Fibroblast of skin of left biceps (primary cell): ENCODE data around the gene OSBPL2.

Source experiments
- DNase-seq, 2 experiments: peaks; one replicate each; pipeline ENCODE4 v3.0.0-alpha.2; 2013; ENCODE audit warnings: low read depth in 2 of 2

OSBPL2 gene

GRCh38 chr20:62237801-62238568, at the start of gene OSBPL2:
Gene OSBPL2, plus strand, starts transcription at chr20:62238521. Its CDS starts 17,664 bp downstream, at chr20:62256185.
- peak; percentile 89 to 91 for DNase-seq

- no peak for DNase-seq
Observed at GRCh38 chr20:62190639-62191411, 47.5 kb upstream of the OSBPL2 start.

- no peak for DNase-seq
Observed at GRCh38 chr20:62191781-62192559, 46.4 kb upstream of the OSBPL2 start.

DNA sequence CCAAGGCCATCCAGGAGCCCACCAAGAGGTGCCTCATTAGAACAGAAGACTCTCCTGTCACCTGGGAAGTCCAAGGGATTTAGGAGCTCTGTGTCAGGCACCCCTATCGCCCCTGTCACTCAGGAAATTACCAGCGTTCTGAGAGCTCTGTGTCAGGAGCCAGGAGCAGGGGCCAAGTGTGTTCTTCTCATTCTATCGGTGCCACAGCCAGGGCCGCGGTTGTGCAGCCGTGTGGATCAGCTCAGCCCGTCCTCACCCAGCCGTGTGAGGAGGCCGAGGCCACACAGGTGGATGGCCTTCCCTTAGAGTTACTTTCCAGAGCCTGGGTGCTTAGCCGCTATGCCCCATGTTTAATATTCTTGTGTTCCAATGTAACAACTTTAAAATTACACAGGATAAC, 45.7 kb upstream of the OSBPL2 start:
- no peak for DNase-seq

DNA sequence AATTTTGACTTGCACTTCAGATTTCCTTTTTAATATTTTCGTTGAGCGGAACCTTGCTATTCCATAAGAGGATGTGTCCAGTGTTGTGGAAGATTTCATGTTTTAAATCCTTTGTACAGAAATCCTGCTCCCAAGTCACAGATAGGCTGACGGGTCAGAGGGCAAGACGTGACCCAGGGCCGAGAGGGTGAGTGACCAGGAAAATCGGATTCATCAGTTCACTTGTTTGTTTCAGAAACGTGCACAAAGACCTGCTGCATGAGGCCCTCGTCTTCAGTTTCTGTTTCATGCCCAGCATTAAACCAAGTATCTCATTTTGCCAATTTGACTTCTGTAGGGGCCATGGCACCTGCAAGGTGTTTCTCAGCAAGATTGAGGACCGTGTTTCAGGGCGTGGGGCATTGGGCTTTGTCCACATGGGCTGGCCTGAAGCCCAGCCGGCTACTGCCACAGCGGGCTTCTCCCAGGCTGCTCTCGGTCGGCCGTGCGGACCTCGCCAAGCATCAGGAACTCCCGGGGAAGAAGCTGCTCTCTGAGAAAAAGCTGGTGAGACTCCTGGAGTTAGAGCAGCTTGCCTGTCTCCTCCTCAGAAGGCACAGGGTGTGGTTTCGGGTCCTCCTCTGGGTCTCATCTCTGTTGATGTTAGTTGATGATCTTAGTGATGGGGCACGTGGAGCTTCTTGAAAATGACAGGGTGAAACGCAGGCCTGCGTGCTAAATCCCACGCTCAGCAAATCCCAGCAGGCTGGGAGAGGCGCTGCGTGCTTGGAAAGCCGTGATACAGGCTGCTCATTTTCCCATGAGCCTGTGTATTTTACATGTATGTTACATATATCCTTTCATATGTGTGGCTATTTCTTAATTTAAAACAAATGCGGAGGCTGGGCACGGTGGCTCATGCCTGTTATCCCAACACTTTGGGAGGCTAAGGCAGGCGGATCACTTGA, 45.0 kb upstream of the OSBPL2 start:
- DNase-seq = no peak

DNA sequence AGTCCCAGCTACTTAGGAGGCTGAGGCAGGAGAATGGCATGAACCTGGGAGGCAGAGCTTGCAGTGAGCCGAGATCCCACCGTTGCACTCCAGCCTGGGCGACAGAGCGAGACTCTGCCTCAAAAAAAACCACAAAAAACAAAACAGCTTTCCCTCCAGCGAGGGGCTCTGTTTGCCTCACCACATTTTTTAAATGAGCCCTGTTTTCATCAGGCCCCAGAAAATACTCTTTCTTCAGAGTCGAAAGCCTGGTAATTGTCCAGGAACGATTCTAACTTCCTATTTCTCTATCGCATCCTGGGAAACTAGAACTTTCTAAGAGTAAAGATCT, 43.3 kb upstream of the OSBPL2 start:
- DNase-seq = no peak

DNA sequence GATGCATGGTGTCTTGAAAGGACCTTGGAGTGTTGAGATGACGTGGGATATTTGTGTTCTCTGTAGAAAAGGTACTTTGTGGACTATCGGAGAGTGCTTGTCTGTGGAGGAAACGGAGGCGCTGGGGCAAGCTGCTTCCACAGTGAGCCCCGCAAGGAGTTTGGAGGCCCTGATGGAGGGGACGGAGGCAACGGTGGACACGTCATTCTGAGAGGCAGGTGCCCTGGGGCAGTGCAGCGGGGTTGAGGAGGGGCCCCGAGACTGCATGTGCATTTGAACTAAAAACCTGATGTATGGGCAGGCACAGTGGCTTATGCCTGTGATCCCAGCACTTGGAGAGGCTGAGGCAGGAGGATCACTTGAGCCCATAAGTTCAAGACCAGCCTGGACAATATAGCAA, 42.6 kb upstream of the OSBPL2 start:
- no peak for DNase-seq

- DNase-seq = no peak
Observed at GRCh38 chr20:62196286-62196685, 42.0 kb upstream of the OSBPL2 start.

GRCh38 chr20:62197311-62197710, 41.0 kb upstream of the OSBPL2 start:
- DNase-seq = no peak

DNA sequence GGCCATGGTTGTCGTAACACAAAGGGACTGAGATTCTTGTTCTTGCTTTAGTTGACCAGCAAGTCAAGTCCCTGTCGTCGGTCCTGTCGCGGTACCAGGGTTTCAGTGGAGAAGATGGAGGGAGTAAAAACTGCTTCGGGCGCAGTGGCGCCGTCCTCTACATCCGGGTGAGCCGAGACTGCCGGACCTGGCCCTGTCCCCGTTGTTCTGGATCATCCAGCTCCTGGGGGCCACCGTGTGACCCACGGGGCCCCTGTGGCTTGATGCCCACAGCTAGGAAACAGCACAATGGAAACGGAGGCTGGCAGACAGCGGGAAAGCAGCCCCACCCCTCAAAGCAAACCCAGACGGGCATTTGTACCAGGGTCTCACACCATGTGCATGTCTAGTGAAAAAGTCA, 40.5 kb upstream of the OSBPL2 start:
- DNase-seq = no peak

DNA sequence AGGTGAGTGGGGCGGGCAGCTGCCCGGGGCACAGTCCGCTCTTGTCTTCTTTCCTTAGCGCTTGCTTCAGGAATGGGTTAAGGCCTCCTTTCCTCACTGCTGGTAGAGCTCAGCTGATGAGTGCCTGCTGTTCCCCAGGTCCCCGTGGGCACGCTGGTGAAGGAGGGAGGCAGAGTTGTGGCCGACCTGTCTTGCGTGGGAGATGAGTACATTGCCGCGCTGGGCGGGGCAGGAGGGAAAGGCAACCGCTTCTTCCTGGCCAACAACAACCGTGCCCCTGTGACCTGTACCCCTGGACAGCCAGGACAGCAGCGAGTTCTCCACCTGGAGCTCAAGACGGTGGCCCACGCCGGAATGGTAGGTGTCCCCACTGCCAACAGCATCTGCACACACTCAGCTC, 39.8 kb upstream of the OSBPL2 start:
- no peak for DNase-seq

DNA sequence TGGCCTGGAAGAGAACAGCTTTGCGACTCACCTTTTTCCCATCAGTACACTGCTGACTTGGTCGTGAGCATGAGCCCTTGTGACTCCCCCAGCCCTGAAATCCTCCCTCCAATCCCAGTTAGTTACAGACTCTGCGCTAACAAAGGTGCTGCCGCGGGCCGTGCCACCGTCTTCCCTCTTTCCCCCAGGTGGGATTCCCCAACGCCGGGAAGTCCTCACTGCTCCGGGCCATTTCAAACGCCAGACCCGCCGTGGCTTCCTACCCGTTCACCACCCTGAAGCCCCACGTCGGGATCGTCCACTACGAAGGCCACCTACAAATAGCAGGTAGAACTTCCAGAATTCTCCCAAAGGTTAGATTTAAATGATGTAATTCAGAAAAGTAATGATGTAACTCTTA, 39.4 kb upstream of the OSBPL2 start:
- no peak for DNase-seq

DNA sequence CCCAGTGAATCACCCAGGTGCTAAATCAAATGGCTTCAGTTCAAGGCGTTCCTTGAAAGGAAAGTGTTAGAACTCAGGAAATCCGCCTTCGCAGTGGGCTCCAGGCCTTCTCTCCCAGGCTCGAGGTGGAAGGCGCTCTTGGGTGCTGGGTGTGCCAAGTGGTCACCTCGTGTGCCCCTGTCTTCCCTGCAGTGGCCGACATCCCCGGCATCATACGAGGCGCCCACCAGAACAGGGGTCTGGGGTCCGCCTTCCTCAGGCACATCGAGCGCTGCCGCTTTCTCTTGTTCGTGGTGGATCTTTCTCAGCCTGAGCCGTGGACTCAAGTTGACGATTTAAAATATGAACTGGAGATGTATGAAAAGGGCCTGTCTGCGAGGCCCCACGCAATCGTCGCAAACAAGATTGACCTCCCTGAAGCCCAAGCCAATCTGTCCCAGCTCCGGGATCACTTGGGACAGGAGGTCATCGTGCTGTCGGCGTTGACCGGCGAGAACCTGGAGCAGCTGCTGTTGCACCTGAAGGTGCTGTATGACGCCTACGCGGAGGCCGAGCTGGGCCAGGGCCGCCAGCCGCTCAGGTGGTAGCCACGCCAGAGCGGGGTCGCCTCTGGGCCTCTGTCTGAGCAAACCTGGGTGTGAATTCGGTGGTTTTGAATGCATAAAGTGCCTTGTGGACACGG, 37.7 kb upstream of the OSBPL2 start:
- DNase-seq = no peak

DNA sequence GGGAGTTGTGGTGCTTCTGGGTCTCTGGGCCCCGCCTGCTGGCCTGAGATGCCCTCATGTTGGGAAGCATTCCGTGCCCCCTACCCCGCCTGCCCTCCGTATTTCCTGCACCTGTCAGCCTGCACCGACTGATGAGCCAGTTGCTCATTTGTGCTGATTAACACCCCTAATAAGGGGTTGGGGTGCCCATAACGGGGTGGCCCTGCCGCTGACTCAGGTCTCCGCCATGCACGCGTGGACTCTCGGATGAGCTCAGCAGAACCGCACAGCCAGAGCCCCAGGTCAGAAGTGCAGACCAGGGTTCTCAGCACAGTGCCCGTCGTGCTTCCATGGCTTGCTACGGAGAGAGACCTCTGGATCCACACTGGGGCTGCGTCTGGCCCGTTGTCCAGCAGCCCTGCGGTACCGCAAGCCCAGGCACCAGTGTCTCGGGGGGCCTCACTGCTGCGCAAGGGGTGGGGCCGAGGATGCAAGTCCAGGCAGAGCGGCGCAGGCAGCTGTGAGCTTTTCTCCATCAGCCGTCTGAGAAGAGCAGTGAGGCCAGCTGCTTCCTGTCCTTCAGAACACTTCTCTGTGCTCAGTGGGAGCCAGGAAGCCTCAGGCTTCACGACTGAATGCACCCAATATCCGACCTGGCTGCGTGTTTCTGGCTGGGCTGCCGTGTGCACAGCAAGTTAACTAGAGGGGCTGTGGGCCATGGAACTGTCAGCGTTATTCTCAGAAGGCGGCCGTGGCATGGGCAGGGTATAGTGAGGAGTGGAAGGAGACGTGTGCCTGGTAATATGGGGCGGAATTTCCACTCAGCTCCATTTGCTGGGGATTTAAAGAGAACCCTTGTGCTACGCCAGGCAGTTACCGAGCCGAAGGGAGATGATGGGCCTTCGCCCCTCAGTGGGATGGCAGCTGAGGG, 36.9 kb upstream of the OSBPL2 start:
- no peak for DNase-seq

- DNase-seq = no peak
Observed at GRCh38 chr20:62202083-62202395, 36.3 kb upstream of the OSBPL2 start.

DNA sequence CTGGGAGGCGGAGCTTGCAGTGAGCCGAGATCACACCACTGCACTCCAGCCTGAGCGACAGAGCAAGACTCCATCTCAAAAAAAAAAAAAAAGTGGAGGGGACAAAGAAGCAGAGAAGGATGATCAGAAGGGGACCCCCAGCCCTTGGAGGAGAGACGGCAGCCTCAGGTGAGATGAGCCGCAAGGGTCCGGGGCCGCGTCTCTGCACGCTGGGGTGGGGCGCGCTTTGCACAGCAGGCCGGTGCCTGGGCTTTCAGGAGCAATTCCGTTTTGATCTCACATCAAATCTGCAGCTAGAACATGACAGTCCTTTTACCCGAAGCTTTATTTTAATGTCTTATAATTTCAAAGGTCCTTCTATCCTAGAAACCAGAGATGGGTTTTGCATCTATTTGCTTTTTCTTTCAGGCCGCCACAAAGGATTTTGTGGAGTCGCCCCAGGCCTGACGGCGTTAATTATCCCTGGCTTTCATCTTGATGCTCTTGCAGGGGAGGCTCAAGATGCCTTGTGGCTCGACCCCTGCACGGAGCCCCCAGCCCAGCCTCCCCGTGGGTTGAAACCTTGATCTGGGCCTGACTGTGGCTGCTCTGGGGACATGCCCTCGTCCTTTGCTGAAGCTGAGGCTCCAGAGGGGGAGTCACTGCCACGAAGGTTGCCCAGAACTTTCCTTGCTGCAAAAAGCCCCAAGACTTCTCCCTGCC, 35.5 kb upstream of the OSBPL2 start:
- DNase-seq = no peak

- peak; percentile 27 to 30 for DNase-seq
Observed at GRCh38 chr20:62203378-62204030, 34.8 kb upstream of the OSBPL2 start.

DNA sequence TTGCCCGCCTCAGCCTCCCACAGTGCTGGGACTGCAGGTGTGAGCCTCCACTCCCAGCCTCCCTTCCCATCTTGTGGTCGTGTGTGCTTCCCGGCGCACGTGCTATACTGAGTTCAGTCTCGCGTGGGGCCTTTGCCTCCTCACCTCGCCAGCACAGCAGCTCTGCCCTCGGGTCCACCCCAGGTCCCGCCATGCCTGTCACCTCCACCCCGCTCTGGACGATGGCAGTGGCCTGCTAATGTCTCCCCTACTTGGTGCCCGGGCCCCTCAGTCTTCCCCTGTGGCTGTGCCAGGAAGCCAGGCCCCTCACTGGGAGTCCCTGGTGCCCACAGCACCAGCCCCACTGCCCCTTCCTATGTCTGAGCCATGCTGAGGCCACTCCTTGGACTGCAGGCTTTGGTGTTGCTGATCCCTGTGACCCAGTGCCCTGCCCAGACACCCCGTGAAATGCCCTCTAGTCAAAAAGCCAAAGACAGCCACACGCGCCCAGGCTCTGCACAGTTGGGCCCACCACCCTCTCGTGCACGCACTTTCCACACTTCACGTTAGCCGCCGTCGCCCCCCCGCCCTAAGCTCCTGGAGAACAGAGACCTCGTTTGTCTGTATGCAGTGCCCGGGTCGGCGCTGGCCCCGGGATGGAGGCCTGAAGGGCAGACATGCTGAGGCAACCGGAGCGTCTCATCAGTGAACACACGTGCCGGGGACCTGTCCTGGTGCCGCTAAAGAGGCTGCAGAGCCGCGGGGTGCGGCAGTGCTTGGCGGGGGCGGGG, 32.5 kb upstream of the OSBPL2 start:
- no peak for DNase-seq
